Ascending aorta (tissue), 2 donors: ENCODE data around the gene WDFY3. TPM values are rescaled to one million over a fixed set of nuclear protein-coding genes. Genes with fewer than 3 reads are reported as not detected.

Source experiments
- DNase-seq, 2 donors: peaks; one replicate each; pipeline ENCODE4 v3.0.0-alpha.2; 2019; ENCODE audit warnings: low spot score in 2 of 2
- H3K27ac ChIP-seq, 2 donors: fragments of 200-600 bp; sonication (generic); one replicate each; pipeline ENCODE4 v1.5.1; 2016 to 2017; ENCODE audit warnings: mild to moderate bottlenecking in 1 of 2
- H3K27me3 ChIP-seq: fragments of 200-600 bp; sonication (generic); one replicate; pipeline ENCODE4 v1.5.1; 2017
- H3K36me3 ChIP-seq, 2 donors: fragments of 200-600 bp; sonication (generic); one replicate each; pipeline ENCODE4 v1.5.1; 2016
- H3K4me1 ChIP-seq, 2 donors: fragments of 200-600 bp; sonication (generic); one replicate each; pipeline ENCODE4 v1.5.1; 2016 to 2017; ENCODE audit warnings: mild to moderate bottlenecking in 1 of 2
- H3K4me3 ChIP-seq, 2 donors: fragments of 200-600 bp; sonication (generic); one replicate each; pipeline ENCODE4 v1.5.1; 2016 to 2017; ENCODE audit warnings: mild to moderate bottlenecking in 1 of 2
- H3K9me3 ChIP-seq, 2 donors: fragments of 200-600 bp; sonication (generic); one replicate each; pipeline ENCODE4 v1.5.1; 2016
- intact Hi-C: fragments of 100-400 bp; cut with DNase I; formaldehyde crosslinking; loops from one replicate; pipeline ENCODE4 v1.15.1; 2023
- total RNA-seq: library from RNA; depleted of rRNA; stranded (reverse); fragments of >200 nt; gene quantifications from one replicate; pipeline ENCODE4 v1.1.0, GENCODE V29; 2016
- TF ChIP-seq, protein P1 (sequence below), 3 experiments: fragments of 200-600 bp in 2 of 3; fragments of 450-650 bp in 1 of 3; sonication (generic) in 2 of 3; IDR thresholded peaks; one replicate each; pipeline ENCODE4 v1.5.1; 2016 to 2019; ENCODE audit warnings: antibody characterized with exemption in 3 of 3, mild to moderate bottlenecking in 1 of 3, moderate library complexity in 1 of 3

Gene WDFY3
- total RNA-seq, 1 donor from 2014 or later: 30.2 TPM

DNA sequence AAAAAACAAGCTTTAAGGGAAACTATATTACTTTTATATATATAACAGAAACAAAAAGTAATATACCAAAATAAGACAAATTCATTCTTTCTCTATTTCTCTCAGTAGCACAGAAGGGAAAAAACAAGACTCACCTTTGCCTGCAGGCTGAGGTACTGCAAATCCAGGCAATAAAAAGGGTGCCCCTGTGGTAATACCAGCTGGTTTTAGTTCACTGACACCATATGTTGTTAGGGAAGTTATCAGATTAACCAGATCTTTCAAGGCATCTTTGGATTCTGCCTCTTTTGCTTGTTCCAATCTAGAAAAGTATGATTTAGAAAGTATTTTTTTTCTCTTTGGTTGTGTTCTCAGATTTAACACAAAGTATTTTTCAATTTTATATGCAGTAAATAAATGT lies 139.8 kb downstream of the WDFY3 start:
- no peaks in the 10 kb centered on the region for H3K4me1 ChIP-seq

GRCh38 chr4:84825701-84826341 lies 140.7 kb downstream of the WDFY3 start:
- Histone ChIP-seq H3K27ac (no peak overlapping the region), H3K27me3 (no peaks in the 10 kb centered on the region), H3K36me3 (peaks cover 6 to 13% of the 10 kb centered on the region in 2 donors), H3K9me3 (no peaks in the 10 kb centered on the region), H3K4me3 (no peak overlapping the region), H3K4me1 (no peaks in the 10 kb centered on the region)
- intact Hi-C loops: no loop called here
- TF ChIP-seq, protein P1, sequence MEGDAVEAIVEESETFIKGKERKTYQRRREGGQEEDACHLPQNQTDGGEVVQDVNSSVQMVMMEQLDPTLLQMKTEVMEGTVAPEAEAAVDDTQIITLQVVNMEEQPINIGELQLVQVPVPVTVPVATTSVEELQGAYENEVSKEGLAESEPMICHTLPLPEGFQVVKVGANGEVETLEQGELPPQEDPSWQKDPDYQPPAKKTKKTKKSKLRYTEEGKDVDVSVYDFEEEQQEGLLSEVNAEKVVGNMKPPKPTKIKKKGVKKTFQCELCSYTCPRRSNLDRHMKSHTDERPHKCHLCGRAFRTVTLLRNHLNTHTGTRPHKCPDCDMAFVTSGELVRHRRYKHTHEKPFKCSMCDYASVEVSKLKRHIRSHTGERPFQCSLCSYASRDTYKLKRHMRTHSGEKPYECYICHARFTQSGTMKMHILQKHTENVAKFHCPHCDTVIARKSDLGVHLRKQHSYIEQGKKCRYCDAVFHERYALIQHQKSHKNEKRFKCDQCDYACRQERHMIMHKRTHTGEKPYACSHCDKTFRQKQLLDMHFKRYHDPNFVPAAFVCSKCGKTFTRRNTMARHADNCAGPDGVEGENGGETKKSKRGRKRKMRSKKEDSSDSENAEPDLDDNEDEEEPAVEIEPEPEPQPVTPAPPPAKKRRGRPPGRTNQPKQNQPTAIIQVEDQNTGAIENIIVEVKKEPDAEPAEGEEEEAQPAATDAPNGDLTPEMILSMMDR (IDR thresholded peaks at IDR 0.05): no peak
- DNase-seq: no peak

More for the DNA sequence above, 139.8 kb downstream of the WDFY3 start:
- H3K9me3 ChIP-seq: no peaks in the 10 kb centered on the region
- H3K27me3 ChIP-seq: no peaks in the 10 kb centered on the region
- H3K27ac ChIP-seq: no peak overlapping the region
- TF ChIP-seq, protein P1 (IDR thresholded peaks at IDR 0.05): no peak
- intact Hi-C loops: no loop called here
- H3K36me3 ChIP-seq: peaks cover 6 to 7% of the 10 kb centered on the region in 2 donors
- H3K4me3 ChIP-seq: no peak overlapping the region
- no peak for DNase-seq

DNA sequence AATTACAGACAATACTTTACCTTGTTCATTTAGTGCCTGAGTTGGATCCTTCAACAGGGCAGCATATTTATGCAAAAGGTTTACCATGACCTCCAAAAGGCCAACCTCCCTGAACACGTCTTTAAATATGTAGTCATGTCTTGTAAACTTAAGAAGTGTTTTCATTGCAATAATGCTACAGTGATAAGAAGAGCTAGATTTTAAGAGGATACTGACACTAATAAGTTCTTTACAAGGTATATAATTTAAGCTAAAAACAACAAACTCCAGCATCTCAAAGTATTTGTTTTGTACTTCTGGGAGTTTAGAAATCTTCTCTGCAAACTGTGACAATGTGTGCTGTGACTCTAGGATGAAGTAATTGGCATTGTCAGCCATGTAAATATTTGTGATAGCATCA lies 145.4 kb downstream of the WDFY3 start:
- Histone ChIP-seq H3K4me3 (no peak overlapping the region), H3K36me3 (peaks cover 3 to 20% of the 10 kb centered on the region in 2 donors), H3K27ac (no peak overlapping the region), H3K27me3 (no peaks in the 10 kb centered on the region), H3K4me1 (no peaks in the 10 kb centered on the region), H3K9me3 (no peaks in the 10 kb centered on the region)
- TF ChIP-seq, protein P1 (IDR thresholded peaks at IDR 0.05): no peak
- intact Hi-C loops: no loop called here
- DNase-seq: no peak

GRCh38 chr4:84814094-84814750 lies 152.3 kb downstream of the WDFY3 start:
- Histone ChIP-seq H3K4me3 (no peak overlapping the region), H3K36me3 (peaks cover 2 to 7% of the 10 kb centered on the region in 2 donors), H3K9me3 (no peaks in the 10 kb centered on the region), H3K27me3 (no peaks in the 10 kb centered on the region), H3K4me1 (no peaks in the 10 kb centered on the region), H3K27ac (no peak overlapping the region)
- intact Hi-C loops: loop anchor here (5.0 kb wide), 1 partner anchor 153 kb away; the partner anchor contains the start of gene WDFY3
- DNase-seq: peak; percentile 14 to 63
- TF ChIP-seq, protein P1 (IDR thresholded peaks at IDR 0.05): no peak

DNA sequence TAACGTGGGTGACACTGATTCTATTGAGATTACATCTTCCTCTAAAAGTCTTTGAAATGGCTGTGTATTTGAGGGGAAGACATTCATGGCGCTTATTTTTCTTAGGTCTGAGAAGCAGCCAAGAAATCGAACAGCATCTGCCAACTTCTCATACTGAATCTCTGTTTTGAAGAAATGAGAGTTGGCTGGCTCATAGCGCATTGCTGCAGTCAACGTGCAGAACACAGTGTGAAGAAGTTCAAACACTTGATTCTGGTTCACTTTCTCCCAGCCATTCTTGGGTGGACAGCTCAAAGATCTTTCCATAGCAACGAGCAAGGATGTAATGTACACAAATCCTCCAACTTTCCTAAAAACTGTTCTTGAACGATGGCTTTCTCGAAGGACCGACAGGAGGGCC lies 156.5 kb downstream of the WDFY3 start:
- no peaks in the 10 kb centered on the region for H3K36me3 ChIP-seq
- no peak for DNase-seq
- no peaks in the 10 kb centered on the region for H3K9me3 ChIP-seq
- no peak overlapping the region for H3K4me3 ChIP-seq
- H3K27ac ChIP-seq: no peak overlapping the region
- H3K27me3 ChIP-seq: no peaks in the 10 kb centered on the region
- intact Hi-C loops: loop anchor here (5.0 kb wide), 1 partner anchor 157 kb away; the partner anchor contains the start of gene WDFY3
- no peaks in the 10 kb centered on the region for H3K4me1 ChIP-seq
- TF ChIP-seq, protein P1 (IDR thresholded peaks at IDR 0.05): no peak
